OCI-LY7 (cell line): Measurements from ENCODE around the gene KIAA1328. TPM values are rescaled to one million over a fixed set of nuclear protein-coding genes. Genes with fewer than 3 reads are reported as not detected.

Source experiments
- BruUV-seq: library from RNA; stranded (reverse); fragments of 400-500 nt; replicated peaks from 2 replicates; lab custom pipeline; 2021; lab: Mats Ljungman, UMichigan
- CTCF ChIA-PET: fragments of 300-600 bp; sonication (Branson Sonifier 250); formaldehyde crosslinking; loops from one replicate; lab custom pipeline; 2022; ENCODE audit warnings: antibody characterized with exemption; ENCODE audit not compliant: unreplicated experiment; lab: Charles Lee
- POLR2A ChIA-PET: fragments of 300-600 bp; sonication (Branson Sonifier 250); formaldehyde crosslinking; loops from one replicate; lab custom pipeline; 2022; ENCODE audit warnings: antibody characterized with exemption; lab: Charles Lee
- DNase-seq: peaks from one replicate; pipeline ENCODE4 v3.0.0-alpha.2; 2015; ENCODE audit warnings: low spot score
- H2AFZ ChIP-seq: fragments of 200-600 bp; sonication (generic), shearing (Covaris generic); 2 replicates; pipeline ENCODE4 v1.6.1; 2014; ENCODE audit warnings: mild to moderate bottlenecking, antibody characterized with exemption, low read length, moderate library complexity
- H3K27ac ChIP-seq: fragments of 200-600 bp; sonication (generic); 2 replicates; pipeline ENCODE4 v1.5.1; 2014; ENCODE audit warnings: mixed run types, low read depth, mild to moderate bottlenecking, moderate library complexity, low read length, inconsistent platforms; ENCODE audit not compliant: poor library complexity, severe bottlenecking
- H3K36me3 ChIP-seq: fragments of 200-600 bp; sonication (generic); 2 replicates; pipeline ENCODE4 v1.6.1; 2014; ENCODE audit warnings: mild to moderate bottlenecking, antibody characterized with exemption, low read length, moderate library complexity, mixed read lengths; ENCODE audit not compliant: insufficient read depth
- H3K4me1 ChIP-seq: fragments of 200-600 bp; sonication (generic); 2 replicates; pipeline ENCODE4 v1.5.1; 2014; ENCODE audit warnings: mild to moderate bottlenecking, low read length; ENCODE audit not compliant: insufficient read depth, poor library complexity, severe bottlenecking
- H3K4me2 ChIP-seq: fragments of 200-600 bp; sonication (generic); 2 replicates; pipeline ENCODE4 v1.6.1; 2014; ENCODE audit warnings: mild to moderate bottlenecking, low read length
- H3K4me3 ChIP-seq: fragments of 200-600 bp; sonication (generic); 2 replicates; pipeline ENCODE4 v1.5.1; 2014; ENCODE audit warnings: mild to moderate bottlenecking, low read depth, low read length; ENCODE audit not compliant: poor library complexity, severe bottlenecking
- H3K79me2 ChIP-seq: fragments of 200-600 bp; sonication (generic); 2 replicates; pipeline ENCODE4 v1.6.1; 2016; ENCODE audit warnings: low read depth, mild to moderate bottlenecking, low read length, moderate library complexity, mixed read lengths; ENCODE audit not compliant: insufficient read depth
- H3K9me2 ChIP-seq: fragments of 200-600 bp; sonication (generic); 2 replicates; pipeline ENCODE4 v1.6.1; 2016; ENCODE audit warnings: mild to moderate bottlenecking, low read length, mixed read lengths; ENCODE audit not compliant: insufficient read depth
- H3K9me3 ChIP-seq: fragments of 200-600 bp; sonication (generic); 2 replicates; pipeline ENCODE4 v1.6.1; 2014; ENCODE audit warnings: mild to moderate bottlenecking, mixed run types, low read length, mixed read lengths
- H4K20me1 ChIP-seq: fragments of 200-600 bp; sonication (generic); 2 replicates; pipeline ENCODE4 v1.6.1; 2014; ENCODE audit warnings: mild to moderate bottlenecking, antibody characterized with exemption, low read length, moderate library complexity, mixed read lengths; ENCODE audit not compliant: insufficient read depth
- CTCF ChIP-seq: fragments of 200-600 bp; sonication (generic); conservative IDR thresholded peaks from 2 replicates; pipeline ENCODE4 v1.5.1; 2014; ENCODE audit warnings: mild to moderate bottlenecking, antibody characterized with exemption, low read length, moderate library complexity, mixed read lengths
- EZH2phosphoT487 ChIP-seq: fragments of 200-600 bp; sonication (generic); IDR thresholded peaks from 2 replicates; pipeline ENCODE4 v1.6.1; 2018; ENCODE audit warnings: low read depth, borderline replicate concordance, mild to moderate bottlenecking, mixed run types, antibody characterized with exemption, low read length, moderate library complexity, mixed read lengths
- intact Hi-C: fragments of 100-400 bp; cut with micrococcal nuclease; formaldehyde crosslinking; loops from one replicate; pipeline ENCODE4 v1.10.0; 2022; ENCODE audit not compliant: unreplicated experiment
- total RNA-seq, 2 experiments: library from RNA; depleted of rRNA in 1 of 2; stranded (reverse); fragments of >200 nt in 1 of 2; shearing (Covaris generic) in 1 of 2; gene quantifications; 2 replicates each; pipeline ENCODE4 v1.2.3, GENCODE V29; 2014 to 2022

The KIAA1328 gene
- total RNA-seq, 2 experiments from 2014 or later, result 3.0 to 5.8 TPM

- H3K9me3 ChIP-seq, result no peaks in the 10 kb centered on the region
- TF ChIP-seq EZH2phosphoT487 (no peak), CTCF (no peak)
- intact Hi-C loops, result no loop called here
- no peaks in the 10 kb centered on the region for H3K36me3 ChIP-seq
- H3K79me2 ChIP-seq, result no peaks in the 10 kb centered on the region
- no peak overlapping the region for H2AFZ ChIP-seq
- BruUV-seq, result no TSS peak
- H3K27ac ChIP-seq, result no peak overlapping the region
- CTCF ChIA-PET, result no interaction called here
- no peaks in the 10 kb centered on the region for H3K9me2 ChIP-seq
- no peaks in the 10 kb centered on the region for H4K20me1 ChIP-seq
- H3K4me2 ChIP-seq, result no peak overlapping the region
- H3K4me3 ChIP-seq, result no peak overlapping the region
- POLR2A ChIA-PET, result no interaction called here
- DNase-seq, result no peak
- no peaks in the 10 kb centered on the region for H3K4me1 ChIP-seq
These were observed 381.9 kb downstream of the KIAA1328 start for GRCh38 chr18:37210781-37211180.

GRCh38 chr18:37218022-37218590 is 389.2 kb downstream of the KIAA1328 start:
- Histone ChIP-seq H3K4me3 (no peak overlapping the region), H3K36me3 (no peaks in the 10 kb centered on the region), H3K79me2 (no peaks in the 10 kb centered on the region), H3K27ac (no peak overlapping the region), H3K4me1 (no peaks in the 10 kb centered on the region), H2AFZ (no peak overlapping the region), H3K9me2 (no peaks in the 10 kb centered on the region), H3K4me2 (no peak overlapping the region), H3K9me3 (no peaks in the 10 kb centered on the region), H4K20me1 (no peaks in the 10 kb centered on the region)
- BruUV-seq, result no TSS peak
- ChIA-PET CTCF (no interaction called here), POLR2A (no interaction called here)
- TF ChIP-seq EZH2phosphoT487 (no peak), CTCF (no peak)
- intact Hi-C loops, result no loop called here
- no peak for DNase-seq

DNA sequence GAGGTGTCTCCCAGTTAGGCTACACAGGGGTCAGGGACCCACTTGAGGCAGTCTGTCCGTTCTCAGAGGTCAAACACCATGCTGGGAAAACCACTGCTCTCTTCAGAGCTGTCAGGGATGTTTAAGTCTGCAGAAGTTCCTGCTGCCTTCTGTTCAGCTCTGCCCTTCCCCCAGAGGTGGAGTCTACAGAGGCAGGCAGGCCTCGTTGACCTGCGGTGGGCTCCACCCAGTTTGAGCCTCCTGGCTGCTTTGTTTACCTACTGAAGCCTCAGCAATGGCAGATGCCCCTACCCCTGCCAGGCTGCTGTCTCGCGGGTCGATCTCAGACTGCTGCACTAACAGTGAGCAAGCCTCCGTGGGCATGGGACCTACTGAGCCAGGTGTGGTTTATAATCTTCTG is 390.3 kb downstream of the KIAA1328 start:
- Histone ChIP-seq H3K4me3 (no peak overlapping the region), H3K9me3 (no peaks in the 10 kb centered on the region), H3K4me1 (no peaks in the 10 kb centered on the region), H3K36me3 (no peaks in the 10 kb centered on the region), H3K27ac (no peak overlapping the region), H3K9me2 (no peaks in the 10 kb centered on the region), H3K79me2 (no peaks in the 10 kb centered on the region), H3K4me2 (no peak overlapping the region), H2AFZ (no peak overlapping the region), H4K20me1 (no peaks in the 10 kb centered on the region)
- intact Hi-C loops, result no loop called here
- ChIA-PET POLR2A (no interaction called here), CTCF (no interaction called here)
- BruUV-seq, result no TSS peak
- no peak for DNase-seq
- TF ChIP-seq CTCF (no peak), EZH2phosphoT487 (no peak)
